GM12878 (cell line): ENCODE results near the gene SUGP2. TPM values are rescaled to one million over a fixed set of nuclear protein-coding genes. Genes with fewer than 3 reads are reported as not detected.

Experiments
- ATAC-seq: fragments of 200-7000 bp; cut with Tn5 transposase; 3 replicates; pipeline ENCODE4 v1.9.1; 2020; ENCODE audit warnings: mild to moderate bottlenecking, moderate library complexity
- BruUV-seq: library from RNA; stranded (reverse); fragments of 400-500 nt; replicated peaks from 2 replicates; lab custom pipeline; 2021; lab: Mats Ljungman, UMichigan
- CTCF ChIA-PET: fragments of 300-600 bp; sonication (Branson Sonifier 250); formaldehyde crosslinking; extraction: SDS; loops from one replicate; lab custom pipeline; 2021; ENCODE audit warnings: inconsistent platforms; lab: Yijun Ruan, JAX
- POLR2A ChIA-PET: fragments of 350-600 bp; formaldehyde crosslinking; extraction: SDS; loops from one replicate; lab custom pipeline; 2021; ENCODE audit warnings: inconsistent platforms; lab: Charles Lee
- RAD21 ChIA-PET: fragments of 300-600 bp; sonication (Branson Sonifier 250); formaldehyde crosslinking; loops from one replicate; lab custom pipeline; 2023; ENCODE audit warnings: antibody characterized with exemption; ENCODE audit not compliant: unreplicated experiment; lab: Charles Lee
- SMC1A ChIA-PET: fragments of 300-600 bp; sonication (Branson Sonifier 250); formaldehyde crosslinking; loops from one replicate; lab custom pipeline; 2023; ENCODE audit not compliant: unreplicated experiment, uncharacterized antibody; lab: Charles Lee
- DNase-seq: peaks from one replicate; pipeline ENCODE4 v3.0.0-alpha.2; 2011; ENCODE audit warnings: low read depth, low spot score
- FAIRE-seq: peaks from 3 replicates; lab custom pipeline; 2011; peaks lifted over from hg19 to GRCh38; lab: Jason Lieb, UNC
- H2AFZ ChIP-seq: 2 replicates; pipeline ENCODE4 v1.6.0; 2011; ENCODE audit warnings: low read depth, low read length, control low read depth; ENCODE audit not compliant: control insufficient read depth
- H3K27ac ChIP-seq: 2 replicates; pipeline ENCODE4 v1.5.1; 2011; ENCODE audit warnings: control low read depth; ENCODE audit not compliant: control insufficient read depth, insufficient read depth
- H3K27me3 ChIP-seq, 2 experiments: replicated peaks in 1 of 2; 2 replicates each; pipeline versions ENCODE4 v1.6.0 to v1.6.1; 2011; ENCODE audit warnings: low read length in 1 of 2; ENCODE audit not compliant: control insufficient read depth in 2 of 2, insufficient read depth in 2 of 2
- H3K36me3 ChIP-seq, 2 experiments: 2 replicates each; pipeline ENCODE4 v1.5.1; 2011; ENCODE audit warnings: low read length in 1 of 2; ENCODE audit not compliant: control insufficient read depth in 2 of 2, insufficient read depth in 2 of 2
- H3K4me1 ChIP-seq: 2 replicates; pipeline ENCODE4 v1.6.1; 2011; ENCODE audit warnings: mild to moderate bottlenecking, low read length, moderate library complexity, mixed read lengths; ENCODE audit not compliant: control insufficient read depth, insufficient read depth
- H3K4me2 ChIP-seq: 2 replicates; pipeline ENCODE4 v1.6.0; 2011; ENCODE audit warnings: control low read depth; ENCODE audit not compliant: control insufficient read depth, insufficient read depth
- H3K4me3 ChIP-seq: fragments of 200-600 bp; sonication (generic); 2 replicates; pipeline ENCODE4 v1.5.1; 2016
- H3K79me2 ChIP-seq: 2 replicates; pipeline ENCODE4 v1.6.0; 2011; ENCODE audit warnings: low read length; ENCODE audit not compliant: control insufficient read depth, insufficient read depth
- H3K9ac ChIP-seq: 2 replicates; pipeline ENCODE4 v1.8.0; 2011; ENCODE audit warnings: low read length, control low read depth, mixed read lengths; ENCODE audit not compliant: control insufficient read depth, insufficient read depth
- H3K9me3 ChIP-seq: replicated peaks from 3 replicates; pipeline ENCODE4 v1.5.1; 2011; ENCODE audit warnings: mild to moderate bottlenecking, low read length; ENCODE audit not compliant: control insufficient read depth, insufficient read depth
- H4K20me1 ChIP-seq: 2 replicates; pipeline ENCODE4 v1.6.0; 2011; ENCODE audit not compliant: control insufficient read depth, insufficient read depth
- ATF2 ChIP-seq: IDR thresholded peaks from 2 replicates; pipeline ENCODE4 v1.6.1; 2012; ENCODE audit warnings: low read length, inconsistent platforms
- ETV6 ChIP-seq, 2 experiments: fragments of 450-650 bp in 1 of 2; IDR thresholded peaks in 1 of 2; conservative IDR thresholded peaks in 1 of 2; 2 replicates each; pipeline ENCODE4 v1.6.1; 2014; ENCODE audit warnings: antibody characterized with exemption in 1 of 2, borderline replicate concordance in 1 of 2, low read depth in 1 of 2, mild to moderate bottlenecking in 1 of 2, moderate library complexity in 1 of 2
- POLR2A ChIP-seq: IDR thresholded peaks from 2 replicates; pipeline ENCODE4 v1.6.1; 2011; ENCODE audit warnings: low read depth, mild to moderate bottlenecking, low read length
- RUNX3 ChIP-seq: IDR thresholded peaks from 2 replicates; pipeline ENCODE4 v1.6.1; 2012; ENCODE audit warnings: low read length, inconsistent platforms
- SREBF2 ChIP-seq: IDR thresholded peaks from 2 replicates; pipeline ENCODE4 v1.6.1; 2012; ENCODE audit warnings: mild to moderate bottlenecking, low read length
- WGBS: methylation state at CpG from one replicate; pipeline ENCODE4 v1.1.6; 2016; ENCODE audit warnings: low lambda C conversion rate; ENCODE audit not compliant: insufficient replicate concordance, insufficient coverage; ENCODE audit errors: missing lambda C conversion rate; 5-methylcytosine and 5-hydroxymethylcytosine counted together
- in situ Hi-C: fragments of 300-500 bp; cut with MboI; formaldehyde crosslinking; loops from 9 replicates; pipeline ENCODE4 v1.14.3; 2018; ENCODE audit warnings: mixed read lengths
- intact Hi-C: fragments of 100-400 bp; cut with micrococcal nuclease; formaldehyde crosslinking; loops from one replicate; pipeline ENCODE4 v1.14.2; 2022; ENCODE audit not compliant: unreplicated experiment
- polyA plus RNA-seq, 11 experiments: library from polyadenylated mRNA; depleted of rRNA in 4 of 11; unstranded in 6 of 11; stranded (reverse) in 5 of 11; fragments of >200 nt; fragmentation: Nextera tagmentation in 4 of 11; fragmentation: Illumina TruSeq in 1 of 11; extraction: Ambion mirVana in 4 of 11; extraction: Trizol in 1 of 11; gene quantifications; 1 replicate in 1 of 11; 2 replicates in 10 of 11; pipeline versions ENCODE4 v1.2.1 to v1.2.3, GENCODE V29; 2011 to 2016; ENCODE audit warnings: inconsistent platforms in 2 of 11, missing spikeins in 2 of 11, low read depth in 1 of 11
- total RNA-seq, 4 experiments: library from RNA; depleted of rRNA in 3 of 4; stranded (reverse); fragments of >200 nt in 3 of 4; fragmentation: Illumina TruSeq in 1 of 4; extraction: Trizol in 1 of 4; gene quantifications; 2 replicates each; pipeline versions ENCODE4 v1.2.1 to v1.2.3, GENCODE V29; 2013 to 2021
- TF ChIP-seq, protein P1 (sequence below): fragments of 450-650 bp; IDR thresholded peaks from 2 replicates; pipeline ENCODE4 v1.6.1; 2016; ENCODE audit warnings: mild to moderate bottlenecking

Gene SUGP2
- total and polyA plus RNA-seq, 10 of the 15 experiments (the other 5 are each of a cell fraction or from before 2014, with no cell fraction given) = 15.0 to 120 (median 57.2) TPM

DNA sequence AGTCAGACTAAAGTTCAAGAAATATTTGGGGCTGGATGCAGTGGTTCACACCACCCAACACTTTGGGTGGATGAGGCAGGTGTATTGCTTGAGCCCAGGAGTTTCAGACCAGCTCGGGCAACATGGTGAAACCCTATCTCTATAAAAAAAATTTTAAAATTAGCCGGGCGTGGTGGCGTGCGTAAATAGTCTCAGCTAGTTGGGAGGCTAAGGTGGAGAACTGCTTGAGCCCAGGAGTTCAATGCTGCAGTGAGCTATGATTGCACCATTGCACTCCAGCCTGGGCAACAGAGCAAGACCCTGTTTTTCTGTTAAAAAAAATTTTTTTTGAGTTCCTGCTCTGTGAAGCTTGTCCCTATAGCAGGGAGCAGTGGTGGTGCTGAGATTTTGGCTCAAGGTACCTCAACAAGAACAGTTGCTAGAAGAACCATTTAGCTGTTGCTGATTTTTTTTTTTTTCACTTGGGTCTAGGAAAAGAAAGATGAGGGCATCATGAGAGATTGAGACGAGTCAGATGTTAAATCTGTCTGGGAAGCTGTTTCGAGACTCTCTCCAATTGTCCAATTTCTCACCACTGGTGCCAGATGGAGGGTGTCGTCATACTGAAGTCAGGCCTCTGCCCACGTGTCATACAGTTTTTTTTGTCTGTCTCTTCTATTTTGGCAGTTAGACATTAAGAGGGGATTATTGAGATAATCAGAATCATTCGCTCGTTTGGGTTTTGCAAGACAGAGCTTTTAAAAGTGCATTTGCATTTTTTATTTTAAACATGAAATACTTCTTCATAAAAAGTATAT lies 34.2 kb upstream of the SUGP2 start (continued):
- no peak for TF ChIP-seq ATF2

DNA sequence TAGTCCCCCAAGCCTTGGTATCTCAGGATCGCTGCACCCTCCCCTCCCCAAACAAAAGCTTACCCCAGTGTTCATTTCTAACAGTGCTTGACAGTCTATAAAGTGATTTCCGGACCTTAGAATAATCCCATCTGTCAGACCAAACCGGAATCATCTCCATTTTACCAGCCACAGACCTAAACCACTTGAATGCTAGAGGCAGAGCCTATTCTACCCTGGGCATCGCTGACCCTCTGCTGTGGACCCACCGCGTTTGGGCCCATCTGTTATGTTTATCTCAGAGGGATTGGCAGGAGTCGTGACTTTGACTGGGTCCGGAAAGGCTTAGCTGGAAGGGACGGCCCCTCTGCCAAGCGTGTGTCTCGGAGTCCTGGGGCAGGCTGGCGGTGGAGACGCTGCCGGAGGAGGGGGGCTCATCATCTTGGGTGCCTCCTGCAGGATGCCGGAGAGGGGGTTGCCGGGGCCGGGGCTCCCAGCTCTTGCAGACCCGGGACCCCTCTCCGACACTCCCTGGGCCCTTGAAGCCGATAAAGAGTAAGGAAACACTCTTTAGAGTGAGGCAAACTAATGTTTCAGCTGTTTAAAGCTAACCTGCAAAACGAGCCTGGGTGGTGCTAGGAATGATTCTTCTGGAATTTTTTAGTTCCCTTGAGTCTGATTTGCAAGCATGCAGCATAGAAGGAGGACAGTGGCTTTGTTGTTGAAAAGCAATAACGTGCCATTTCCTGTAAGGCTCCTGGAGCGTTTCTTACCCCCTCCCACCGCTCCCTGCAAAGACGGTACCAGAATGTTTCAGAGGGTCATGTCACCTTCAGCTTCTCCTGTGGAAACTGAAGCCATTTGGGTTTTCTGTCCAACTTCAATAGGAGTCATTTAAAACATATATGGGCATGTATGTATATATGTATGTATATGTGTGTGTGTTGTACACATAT lies 31.8 kb upstream of the SUGP2 start:
- ATAC-seq = no peak
- peak; percentile 61 for FAIRE-seq
- H3K4me3 ChIP-seq = peak overlapping the region; percentile 95
- ChIA-PET CTCF (interaction anchor here (1.8 kb wide), 2 partner anchors 51 to 110 kb away, joined by 5 to 9 read pairs; no protein-coding TSS in a partner anchor), SMC1A (no interaction called here), POLR2A (no interaction called here), RAD21 (interaction anchor here (1.1 to 1.5 kb wide), 3 partner anchors 34 to 92 kb away, joined by 3 read pairs; no protein-coding TSS in a partner anchor)
- intact Hi-C loops = no loop called here
- H3K9me3 ChIP-seq = no peaks in the 10 kb centered on the region
- H3K9ac ChIP-seq = peak overlapping the region; percentile 89
- H4K20me1 ChIP-seq = no peaks in the 10 kb centered on the region
- peak overlapping the region; percentile 94 for H3K4me2 ChIP-seq
- TSS peak; percentile 47 for BruUV-seq
- peaks cover 23% of the 10 kb centered on the region for H3K4me1 ChIP-seq
- H3K36me3 ChIP-seq = peaks cover 0 to 1% of the 10 kb centered on the region in 2 experiments; a peak in 2 of 4 replicates
- WGBS = under 1% methylated on average over 25 of the region's 25 CpGs
- in situ Hi-C loops = no loop called here
- H3K79me2 ChIP-seq = peaks cover 26% of the 10 kb centered on the region
- peak overlapping the region; percentile 89 for H3K27ac ChIP-seq
- no peaks in the 10 kb centered on the region for H3K27me3 ChIP-seq
- 0 out of 2 replicates have a peak, but pooled peaks have one; percentile 19 for TF ChIP-seq RUNX3
- TF ChIP-seq ETV6 (conservative IDR thresholded peaks at IDR 0.05 in 1 of 2, IDR thresholded peaks at IDR 0.05 in 1 of 2; ENCODE audit: borderline replicate concordance in 1 of 2, low read depth in 1 of 2) = no peak
- TF ChIP-seq, protein P1, sequence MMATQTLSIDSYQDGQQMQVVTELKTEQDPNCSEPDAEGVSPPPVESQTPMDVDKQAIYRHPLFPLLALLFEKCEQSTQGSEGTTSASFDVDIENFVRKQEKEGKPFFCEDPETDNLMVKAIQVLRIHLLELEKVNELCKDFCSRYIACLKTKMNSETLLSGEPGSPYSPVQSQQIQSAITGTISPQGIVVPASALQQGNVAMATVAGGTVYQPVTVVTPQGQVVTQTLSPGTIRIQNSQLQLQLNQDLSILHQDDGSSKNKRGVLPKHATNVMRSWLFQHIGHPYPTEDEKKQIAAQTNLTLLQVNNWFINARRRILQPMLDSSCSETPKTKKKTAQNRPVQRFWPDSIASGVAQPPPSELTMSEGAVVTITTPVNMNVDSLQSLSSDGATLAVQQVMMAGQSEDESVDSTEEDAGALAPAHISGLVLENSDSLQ = peak; percentile 28; the same call in 1 of the 2 replicates
- peak; percentile 59 for TF ChIP-seq POLR2A
- no peak for TF ChIP-seq SREBF2
- DNase-seq = no peak
- peak overlapping the region; percentile 85 for H2AFZ ChIP-seq
